ENCODE measurements around the gene OGN.

Gene OGN

GRCh38 chr9:92342825-92343488 is 61.4 kb downstream of the OGN start:
- no peak for DNase-seq

- DNase-seq: no peak
Measured at GRCh38 chr9:92341578-92341977, 62.8 kb downstream of the OGN start.

DNA sequence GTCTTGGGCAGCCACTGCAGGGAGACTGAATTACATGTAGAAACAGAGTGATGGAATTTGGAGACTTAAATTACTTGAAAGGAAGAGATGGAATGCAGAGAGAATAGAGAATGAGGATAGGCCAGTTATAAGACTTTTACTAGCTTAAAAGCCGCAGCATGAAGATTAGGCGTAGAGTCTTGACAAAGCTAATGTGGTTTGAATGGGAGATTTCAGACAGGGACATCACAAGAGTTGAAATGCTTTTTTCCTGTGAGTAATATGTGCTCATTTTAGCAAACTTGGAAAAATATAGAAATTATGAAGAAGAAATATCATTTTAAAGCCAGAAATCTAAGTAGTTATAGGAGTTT is 71.1 kb downstream of the OGN start:
- no peak for DNase-seq

Data from NCI-H1105 (cell line).